IPS-18a (cell line): ENCODE measurements around the gene AASDHPPT.

Experiments used
- H3K27ac ChIP-seq: one replicate; pipeline ENCODE4 v1.5.1; 2013; ENCODE audit warnings: low read length
- H3K27me3 ChIP-seq: one replicate; pipeline ENCODE4 v1.6.1; 2013; ENCODE audit warnings: mild to moderate bottlenecking, low read length; ENCODE audit not compliant: control insufficient read depth, insufficient read depth
- H3K36me3 ChIP-seq: one replicate; pipeline ENCODE4 v1.6.1; 2013; ENCODE audit warnings: low read depth, low read length; ENCODE audit not compliant: control insufficient read depth
- H3K4me1 ChIP-seq: one replicate; pipeline ENCODE4 v1.6.1; 2013; ENCODE audit warnings: low read depth, low read length; ENCODE audit not compliant: control insufficient read depth
- H3K4me3 ChIP-seq: one replicate; pipeline ENCODE4 v1.5.1; 2013; ENCODE audit warnings: low read length
- H3K9ac ChIP-seq: one replicate; pipeline ENCODE4 v1.6.1; 2013; ENCODE audit warnings: mild to moderate bottlenecking, low read length, moderate library complexity
- H3K9me3 ChIP-seq: one replicate; pipeline ENCODE4 v1.6.1; 2013; ENCODE audit warnings: low read depth, low read length; ENCODE audit not compliant: control insufficient read depth

AASDHPPT gene

DNA sequence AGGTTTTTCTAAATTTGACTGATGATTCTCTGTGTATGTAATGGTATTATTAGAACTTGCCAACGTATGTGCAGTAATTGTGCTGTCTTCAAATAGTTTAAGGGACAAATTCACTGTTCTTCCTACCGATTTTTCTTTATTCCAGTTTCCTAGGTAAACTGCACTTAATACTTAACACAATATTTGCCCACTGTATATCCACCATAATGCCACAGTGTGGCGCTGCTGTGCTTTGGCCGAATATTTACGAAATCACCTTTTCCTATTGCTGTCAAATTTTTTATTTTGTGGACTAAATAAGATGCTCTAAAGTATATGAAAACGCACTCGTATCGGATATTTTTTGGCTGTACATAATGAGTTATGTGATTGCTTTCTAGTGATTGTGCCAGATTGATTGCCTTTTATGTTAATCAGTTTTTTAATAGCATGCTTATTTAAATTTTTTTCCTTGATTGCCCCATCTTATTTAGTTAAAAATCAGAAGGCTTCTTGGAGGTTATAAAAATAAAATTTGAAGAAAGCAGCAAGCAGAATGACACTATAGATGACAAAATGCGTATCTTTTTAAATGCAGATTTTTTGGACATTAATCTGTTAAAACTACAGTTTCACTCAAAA lies 10.5 kb downstream of the AASDHPPT start:
- no peaks in the 10 kb centered on the region for H3K27me3 ChIP-seq
- H3K36me3 ChIP-seq = peaks cover 64% of the 10 kb centered on the region
- no peaks in the 10 kb centered on the region for H3K9me3 ChIP-seq
- no peak overlapping the region for H3K9ac ChIP-seq
- no peak overlapping the region for H3K4me3 ChIP-seq
- no peaks in the 10 kb centered on the region for H3K4me1 ChIP-seq
- H3K27ac ChIP-seq = no peak overlapping the region

DNA sequence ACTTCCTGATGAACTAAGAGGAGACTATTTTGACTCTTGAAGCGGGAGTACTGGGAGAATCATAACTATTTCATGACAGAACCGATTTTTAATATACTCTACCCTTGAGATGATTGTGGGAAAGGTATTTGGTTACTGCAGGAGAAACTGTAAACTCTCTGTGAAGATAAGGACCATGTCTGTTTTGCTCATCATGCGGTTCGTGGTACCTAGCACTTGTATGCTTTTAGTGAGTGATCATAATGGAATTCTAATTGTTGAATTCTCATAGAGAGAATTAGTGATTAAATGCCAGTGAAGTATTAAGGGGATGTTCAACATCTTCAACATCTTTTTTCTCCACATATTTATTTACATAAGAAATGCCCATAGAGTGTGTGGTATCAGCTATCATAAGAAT lies 11.4 kb downstream of the AASDHPPT start:
- Histone ChIP-seq H3K36me3 (peaks cover 67% of the 10 kb centered on the region), H3K4me3 (no peak overlapping the region), H3K27ac (no peak overlapping the region), H3K27me3 (no peaks in the 10 kb centered on the region), H3K4me1 (no peaks in the 10 kb centered on the region), H3K9ac (no peak overlapping the region), H3K9me3 (no peaks in the 10 kb centered on the region)

DNA sequence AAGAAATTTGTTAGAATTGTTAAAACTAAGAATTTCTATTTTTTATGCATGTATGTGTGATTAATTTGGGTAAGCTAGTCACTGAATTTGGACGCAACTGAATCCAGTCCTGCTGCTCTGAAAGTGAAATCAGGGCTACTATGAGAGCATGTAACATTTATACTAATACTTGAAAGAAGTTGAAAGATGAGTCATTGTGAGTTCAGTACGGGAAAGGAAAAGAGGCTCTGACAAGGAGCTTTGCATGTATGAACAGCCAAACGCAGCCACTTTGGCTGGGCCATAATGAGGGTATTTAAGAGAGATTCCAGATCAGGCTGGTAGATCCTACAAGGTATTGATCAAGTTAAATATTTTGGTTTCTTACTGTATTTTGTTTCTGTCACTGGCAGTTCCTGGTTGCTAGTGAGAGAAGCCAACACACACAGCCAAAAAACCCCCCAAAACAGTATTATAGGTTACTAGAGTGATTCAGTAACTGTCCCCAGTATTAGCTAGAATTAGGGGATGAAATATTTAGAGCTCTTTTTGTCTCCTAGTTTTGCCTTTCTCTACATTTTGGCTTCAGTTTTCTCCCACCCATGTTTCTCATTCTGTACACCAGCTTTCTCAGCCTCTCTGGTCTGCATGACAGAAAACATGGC lies 14.1 kb downstream of the AASDHPPT start:
- Histone ChIP-seq H3K36me3 (peaks cover 74% of the 10 kb centered on the region), H3K27me3 (no peaks in the 10 kb centered on the region), H3K27ac (no peak overlapping the region), H3K9ac (no peak overlapping the region), H3K4me1 (no peaks in the 10 kb centered on the region), H3K9me3 (no peaks in the 10 kb centered on the region), H3K4me3 (no peak overlapping the region)

DNA sequence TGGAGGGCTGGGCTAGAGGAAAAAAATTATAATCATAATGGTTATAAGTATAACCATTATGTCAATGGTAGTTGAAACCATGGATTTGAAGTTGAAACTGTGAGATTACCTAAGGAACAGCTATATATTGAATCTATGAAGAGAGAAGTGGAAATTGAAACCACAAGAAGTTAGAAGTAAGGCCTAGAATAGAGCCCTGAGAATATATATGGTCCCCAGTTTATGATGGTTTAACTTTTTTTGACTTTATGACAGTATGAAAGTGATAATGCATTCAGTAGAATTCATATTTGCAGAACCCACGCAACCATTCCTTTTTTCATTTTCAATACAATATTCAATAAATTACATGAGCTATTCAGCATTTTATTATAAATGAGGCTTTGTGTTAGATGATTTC lies 15.0 kb downstream of the AASDHPPT start:
- Histone ChIP-seq H3K27me3 (no peaks in the 10 kb centered on the region), H3K9ac (no peak overlapping the region), H3K9me3 (no peaks in the 10 kb centered on the region), H3K27ac (no peak overlapping the region), H3K4me3 (no peak overlapping the region), H3K36me3 (peaks cover 78% of the 10 kb centered on the region), H3K4me1 (no peaks in the 10 kb centered on the region)

DNA sequence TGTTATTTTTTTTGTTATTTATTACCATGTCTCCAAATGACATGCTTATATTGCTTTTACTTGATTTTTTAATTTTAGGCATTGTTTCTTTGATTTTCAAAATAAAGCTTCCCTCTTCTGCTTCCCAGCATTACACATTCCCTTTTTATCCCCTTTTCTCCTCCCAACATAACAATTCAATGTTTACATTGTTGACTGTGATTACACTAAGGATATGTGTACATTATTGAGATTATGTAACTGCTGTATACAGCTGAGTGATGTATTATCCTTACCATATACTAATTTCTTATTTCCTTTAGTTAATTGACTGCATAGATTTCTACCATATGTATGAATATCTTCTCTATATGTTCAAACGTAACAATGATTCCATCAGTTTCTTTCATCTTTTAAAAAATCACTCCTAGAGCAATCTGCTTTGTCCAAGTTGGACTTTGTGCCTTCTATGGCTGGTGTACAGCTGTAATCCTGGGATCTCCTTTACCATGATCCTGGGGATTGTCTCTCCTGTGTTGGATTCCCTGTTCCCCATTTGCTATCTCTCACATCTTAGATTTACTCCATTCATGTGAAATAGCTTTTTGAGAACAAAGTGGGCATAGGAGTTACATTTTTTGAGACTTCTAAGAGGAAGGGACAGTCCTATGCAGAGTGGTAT lies 21.6 kb downstream of the AASDHPPT start:
- Histone ChIP-seq H3K4me3 (no peak overlapping the region), H3K27me3 (no peaks in the 10 kb centered on the region), H3K9me3 (no peaks in the 10 kb centered on the region), H3K36me3 (peaks cover 40% of the 10 kb centered on the region), H3K4me1 (peaks cover 5% of the 10 kb centered on the region), H3K9ac (no peak overlapping the region), H3K27ac (no peak overlapping the region)

DNA sequence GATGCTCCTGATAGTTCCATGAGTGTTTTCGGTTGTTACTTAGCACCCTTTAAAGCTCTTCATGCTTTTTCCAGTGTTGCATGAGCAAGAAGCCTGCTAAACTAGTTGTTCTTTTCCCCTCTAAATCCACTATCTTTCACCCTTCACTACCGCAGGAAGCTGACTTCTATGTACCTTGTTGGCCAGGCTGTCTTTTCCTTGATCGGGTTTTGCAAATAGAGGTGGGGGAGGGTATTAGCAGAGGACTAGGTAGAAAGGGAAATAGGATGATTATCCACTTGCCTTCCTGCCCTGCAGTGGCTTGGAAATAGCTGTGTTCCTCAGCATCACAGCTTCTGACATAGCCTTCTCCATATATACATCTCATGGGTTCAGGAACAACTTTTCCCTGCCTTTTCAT lies 23.9 kb downstream of the AASDHPPT start:
- Histone ChIP-seq H3K9me3 (no peaks in the 10 kb centered on the region), H3K36me3 (peaks cover 23% of the 10 kb centered on the region), H3K4me1 (peaks cover 5% of the 10 kb centered on the region), H3K4me3 (no peak overlapping the region), H3K27ac (no peak overlapping the region), H3K9ac (no peak overlapping the region), H3K27me3 (no peaks in the 10 kb centered on the region)

DNA sequence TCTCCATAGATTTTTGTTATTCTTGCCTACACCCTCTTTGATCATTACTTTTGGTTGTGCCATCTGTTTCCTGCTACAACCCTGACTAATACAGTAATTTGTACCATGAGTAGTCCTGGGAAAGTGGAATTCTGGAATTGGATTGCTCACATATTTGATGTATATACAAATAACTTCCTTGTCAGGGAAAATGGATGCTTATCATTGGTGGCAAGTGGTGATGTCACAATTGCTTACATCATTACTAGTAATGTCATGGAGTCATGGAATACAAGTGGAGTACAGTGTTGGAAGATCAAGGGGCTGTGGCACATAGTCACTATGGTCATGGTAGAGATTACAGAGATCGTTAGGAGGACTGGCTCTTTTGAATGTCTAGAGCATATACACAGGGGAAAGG lies 24.4 kb downstream of the AASDHPPT start:
- no peaks in the 10 kb centered on the region for H3K27me3 ChIP-seq

DNA sequence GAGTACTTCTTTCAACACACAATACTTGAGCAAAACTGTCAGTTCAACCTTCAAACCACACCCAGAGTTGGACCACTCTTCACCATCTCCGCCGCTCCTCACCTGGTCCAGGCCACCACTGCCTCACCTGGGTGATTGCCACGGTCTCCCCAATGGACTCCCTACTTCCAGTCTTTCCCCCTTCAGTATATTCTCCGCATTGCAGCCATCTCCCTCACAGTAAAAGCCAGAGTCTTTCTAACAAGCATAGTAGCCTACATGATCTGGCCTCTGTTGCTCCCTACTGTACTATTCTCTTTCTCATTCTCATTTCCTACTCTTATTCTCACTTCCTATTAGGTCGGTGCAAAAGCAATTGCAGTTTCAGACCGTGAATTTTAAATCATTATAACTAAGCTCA lies 28.5 kb downstream of the AASDHPPT start:
- Histone ChIP-seq H3K27me3 (no peaks in the 10 kb centered on the region), H3K9me3 (no peaks in the 10 kb centered on the region), H3K4me3 (no peak overlapping the region), H3K36me3 (no peaks in the 10 kb centered on the region), H3K4me1 (peaks cover 5% of the 10 kb centered on the region), H3K27ac (no peak overlapping the region), H3K9ac (no peak overlapping the region)

More for the DNA sequence above, 24.4 kb downstream of the AASDHPPT start:
- Histone ChIP-seq H3K9me3 (no peaks in the 10 kb centered on the region), H3K36me3 (peaks cover 18% of the 10 kb centered on the region), H3K9ac (no peak overlapping the region), H3K4me3 (no peak overlapping the region), H3K4me1 (peaks cover 5% of the 10 kb centered on the region), H3K27ac (no peak overlapping the region)

DNA sequence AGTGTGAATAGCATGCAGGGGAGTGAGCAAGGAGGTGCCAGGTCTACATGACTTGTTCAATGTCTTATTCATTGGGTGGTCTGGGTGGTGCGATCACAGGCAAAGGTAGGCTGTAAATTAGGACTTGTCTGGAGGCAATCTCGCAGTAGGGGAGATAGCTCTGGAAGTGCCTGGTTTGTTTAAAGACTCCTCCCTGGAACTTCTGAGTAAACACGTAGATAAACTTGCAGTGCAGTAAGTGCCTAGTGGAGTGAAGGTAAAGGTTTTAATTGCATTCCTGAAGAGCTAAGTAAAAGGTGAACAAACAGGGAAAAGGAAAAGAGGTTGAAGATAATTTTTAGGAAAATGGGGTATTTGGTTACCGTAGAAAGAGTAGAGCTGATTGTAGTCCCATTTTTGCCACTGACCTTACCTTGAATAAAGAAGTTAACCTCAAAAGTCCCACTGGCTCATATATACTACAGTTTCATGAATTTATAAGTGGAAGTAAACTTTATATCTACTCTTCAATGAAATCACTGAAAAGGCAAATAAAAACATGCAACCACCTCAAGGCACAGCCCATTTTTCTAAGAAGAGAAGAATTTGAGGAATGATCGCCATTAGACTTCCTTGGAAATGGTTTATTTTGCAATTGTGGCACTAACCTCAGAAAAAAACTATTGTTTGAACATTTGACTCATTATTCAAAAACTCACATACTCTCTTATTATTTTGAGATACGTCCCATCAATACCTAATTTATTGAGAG lies 44.3 kb downstream of the AASDHPPT start:
- no peak overlapping the region for H3K9ac ChIP-seq
- H3K27me3 ChIP-seq = no peaks in the 10 kb centered on the region
- H3K27ac ChIP-seq = no peak overlapping the region
- H3K36me3 ChIP-seq = no peaks in the 10 kb centered on the region
- no peaks in the 10 kb centered on the region for H3K9me3 ChIP-seq
- no peak overlapping the region for H3K4me3 ChIP-seq
- no peaks in the 10 kb centered on the region for H3K4me1 ChIP-seq

DNA sequence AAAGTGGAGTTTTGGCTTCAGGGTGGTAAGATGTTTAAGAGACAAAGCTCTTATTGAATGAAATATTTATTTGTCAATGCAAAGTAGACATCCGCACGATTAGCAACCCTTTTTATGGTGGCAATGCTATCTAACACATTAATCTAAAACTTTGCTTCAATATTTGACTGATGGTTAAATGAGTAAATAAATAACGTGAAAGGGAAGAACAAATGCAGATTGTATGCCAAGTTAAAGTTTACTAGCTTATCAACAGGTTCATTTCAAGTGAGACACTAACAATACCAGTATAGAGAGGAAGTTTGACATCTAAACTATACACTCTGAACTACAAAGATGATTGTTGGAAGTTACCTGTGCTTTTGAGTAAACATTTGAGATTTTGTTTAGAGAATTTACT lies 50.1 kb downstream of the AASDHPPT start:
- Histone ChIP-seq H3K36me3 (no peaks in the 10 kb centered on the region), H3K27me3 (no peaks in the 10 kb centered on the region), H3K4me3 (no peak overlapping the region), H3K4me1 (no peaks in the 10 kb centered on the region), H3K27ac (no peak overlapping the region), H3K9ac (no peak overlapping the region), H3K9me3 (no peaks in the 10 kb centered on the region)

DNA sequence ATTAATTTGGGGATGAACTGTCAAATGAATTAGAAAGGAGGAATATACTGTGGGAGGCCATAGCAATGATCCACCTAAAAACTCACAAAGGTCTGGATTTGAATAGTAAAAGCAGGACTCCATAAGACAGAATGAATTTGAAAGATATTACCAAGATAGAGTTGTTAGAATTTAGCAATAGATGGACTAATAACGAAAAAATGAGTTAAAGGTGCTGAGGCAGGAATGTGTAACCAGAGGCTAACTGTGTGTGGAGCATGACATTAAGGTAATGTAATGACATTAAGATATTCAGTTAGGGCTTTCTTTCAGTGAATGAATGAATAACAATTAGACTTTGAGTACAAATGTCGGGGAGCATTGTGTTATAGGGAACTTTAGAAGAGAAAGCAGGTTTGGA lies 51.3 kb downstream of the AASDHPPT start:
- no peak overlapping the region for H3K9ac ChIP-seq
- no peak overlapping the region for H3K4me3 ChIP-seq
- H3K27ac ChIP-seq = no peak overlapping the region
- H3K36me3 ChIP-seq = no peaks in the 10 kb centered on the region
- no peaks in the 10 kb centered on the region for H3K27me3 ChIP-seq
- H3K9me3 ChIP-seq = no peaks in the 10 kb centered on the region
- no peaks in the 10 kb centered on the region for H3K4me1 ChIP-seq
